Activated T-helper 2 cell treated with anti-CD3 and anti-CD28 coated beads, Interferon-gamma antibody, Interleukin-2, Interleukin-4, amounts not matched to agents 10 μg/mL and 5 μg/mL and 100 μg/mL, durations not matched to agents 14 hours and 24 hours and 36 hours (primary cell): ENCODE measurements around the gene ENOX1. TPM values are rescaled to one million over a fixed set of nuclear protein-coding genes. Genes with fewer than 3 reads are reported as not detected.

Source experiments
- DNase-seq: peaks from one replicate; pipeline ENCODE4 v3.0.0; 2021; ENCODE audit warnings: low spot score
- H3K27ac Mint-ChIP-seq: one replicate; pipeline ENCODE4 v1.8.0; 2021; ENCODE audit warnings: mixed read lengths
- H3K27me3 Mint-ChIP-seq: one replicate; pipeline ENCODE4 v1.8.0; 2021; ENCODE audit warnings: low read depth, mixed read lengths
- H3K36me3 Mint-ChIP-seq: one replicate; pipeline ENCODE4 v1.8.0; 2021; ENCODE audit warnings: low read depth, mixed read lengths
- H3K4me1 Mint-ChIP-seq: one replicate; pipeline ENCODE4 v1.8.0; 2021; ENCODE audit warnings: low read depth, mixed read lengths
- H3K4me3 Mint-ChIP-seq: one replicate; pipeline ENCODE4 v1.8.0; 2021; ENCODE audit warnings: low read depth, mild to moderate bottlenecking, moderate library complexity, mixed read lengths
- H3K9me3 Mint-ChIP-seq: one replicate; pipeline ENCODE4 v1.8.0; 2021; ENCODE audit warnings: mixed read lengths
- intact Hi-C: fragments of 100-400 bp; cut with micrococcal nuclease; formaldehyde crosslinking; loops from one replicate; pipeline ENCODE4 v1.15.1; 2023
- total RNA-seq: library from RNA; stranded (reverse); gene quantifications from 2 replicates; pipeline ENCODE4 v1.2.3, GENCODE V29; 2022

ENOX1 gene
- total RNA-seq, 1 donor from 2014 or later, result 0.18 TPM

GRCh38 chr13:43279696-43280095 is 507.1 kb downstream of the ENOX1 start:
- no peak for DNase-seq
- Mint-ChIP-seq H3K9me3 (no peaks in the 10 kb centered on the region), H3K4me1 (no peaks in the 10 kb centered on the region), H3K4me3 (no peak overlapping the region), H3K36me3 (no peaks in the 10 kb centered on the region), H3K27me3 (peaks cover 13% of the 10 kb centered on the region), H3K27ac (no peak overlapping the region)
- intact Hi-C loops, result no loop called here

DNA sequence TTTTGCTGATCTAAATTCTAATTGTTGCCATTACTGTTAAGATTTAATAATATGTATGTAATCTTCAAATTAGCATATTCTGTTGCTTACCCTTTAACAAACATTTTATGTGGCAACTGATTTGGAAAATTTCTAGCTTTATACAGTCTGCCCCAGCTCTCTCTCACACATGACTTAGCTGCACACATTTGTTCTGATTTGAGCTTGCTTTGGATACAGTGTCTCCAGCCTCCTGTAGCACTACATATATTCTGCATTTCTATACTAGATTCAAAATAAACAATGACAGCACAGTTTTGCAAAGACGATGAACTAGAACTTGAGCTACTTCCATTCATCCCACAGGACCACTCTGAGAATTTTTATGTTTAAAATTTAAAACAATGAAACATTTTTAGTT is 508.6 kb downstream of the ENOX1 start:
- Mint-ChIP-seq H3K4me3 (no peak overlapping the region), H3K27me3 (peaks cover 14% of the 10 kb centered on the region), H3K9me3 (no peaks in the 10 kb centered on the region), H3K4me1 (no peaks in the 10 kb centered on the region), H3K27ac (no peak overlapping the region), H3K36me3 (no peaks in the 10 kb centered on the region)
- DNase-seq, result no peak
- intact Hi-C loops, result no loop called here

GRCh38 chr13:43277142-43277541 is 509.6 kb downstream of the ENOX1 start:
- no peaks in the 10 kb centered on the region for H3K9me3 Mint-ChIP-seq
- H3K36me3 Mint-ChIP-seq, result no peaks in the 10 kb centered on the region
- no peak for DNase-seq
- H3K4me1 Mint-ChIP-seq, result no peaks in the 10 kb centered on the region
- no peak overlapping the region for H3K27ac Mint-ChIP-seq
- peaks cover 18% of the 10 kb centered on the region for H3K27me3 Mint-ChIP-seq
- H3K4me3 Mint-ChIP-seq, result no peak overlapping the region
- intact Hi-C loops, result no loop called here

DNA sequence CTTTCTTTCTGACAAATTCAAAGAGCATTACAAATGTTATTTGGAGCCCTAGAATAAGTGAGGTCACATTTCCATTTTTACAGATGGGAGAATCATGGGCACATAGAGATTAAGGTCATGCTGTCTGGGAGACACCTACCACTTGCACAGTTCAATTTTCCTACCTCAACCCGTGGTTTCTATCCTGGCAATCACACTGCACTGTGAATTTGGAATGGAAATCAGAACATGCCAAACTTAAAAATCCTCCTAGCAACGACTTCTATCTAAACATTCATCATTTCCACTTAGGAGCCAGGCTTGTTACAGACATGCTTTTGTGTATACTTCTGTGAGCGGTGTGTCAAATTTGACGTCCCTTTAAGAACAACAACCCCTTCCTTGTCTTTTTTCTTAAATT is 511.9 kb downstream of the ENOX1 start:
- Mint-ChIP-seq H3K4me3 (no peak overlapping the region), H3K36me3 (no peaks in the 10 kb centered on the region), H3K27ac (no peak overlapping the region), H3K27me3 (peaks cover 16% of the 10 kb centered on the region), H3K4me1 (no peaks in the 10 kb centered on the region), H3K9me3 (no peaks in the 10 kb centered on the region)
- no peak for DNase-seq
- intact Hi-C loops, result no loop called here

DNA sequence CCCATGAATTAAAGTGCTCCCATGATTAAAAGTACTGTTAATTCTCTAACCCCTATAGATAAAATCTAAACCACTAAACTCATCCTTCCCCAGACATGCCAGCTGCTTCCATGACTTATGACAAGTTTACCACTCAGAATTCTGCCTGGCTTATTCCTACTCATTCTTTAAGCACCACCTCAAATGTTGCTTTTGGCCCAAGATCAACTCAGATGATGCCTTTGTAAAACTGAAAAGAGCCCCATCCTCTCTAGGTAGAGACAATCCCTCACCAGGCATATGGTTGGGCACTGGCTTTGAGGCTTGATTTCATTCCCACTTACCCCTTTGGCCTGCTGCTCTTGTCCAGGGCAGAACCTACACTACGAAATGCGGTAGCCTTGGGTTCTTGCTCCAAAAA is 513.4 kb downstream of the ENOX1 start:
- no peak overlapping the region for H3K4me3 Mint-ChIP-seq

DNA sequence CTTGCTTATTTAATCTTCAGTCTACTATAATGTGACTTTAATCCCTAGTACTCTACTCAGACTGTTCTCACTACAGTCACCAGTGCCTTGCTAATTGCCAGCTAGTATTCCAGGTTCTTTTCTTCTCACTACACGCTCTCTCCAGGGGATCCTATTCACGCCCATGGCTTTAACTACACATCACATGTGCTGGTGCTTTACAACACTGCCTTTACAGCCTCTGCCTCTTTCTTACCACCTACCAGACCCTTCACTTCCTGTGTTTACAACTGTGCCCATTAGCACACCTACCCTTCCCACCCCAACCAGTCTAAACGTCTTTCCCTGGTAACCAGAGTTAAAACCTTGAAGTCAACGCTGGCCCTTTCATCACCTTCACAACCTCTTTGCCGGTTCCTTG is 513.9 kb downstream of the ENOX1 start:
- Mint-ChIP-seq H3K36me3 (no peaks in the 10 kb centered on the region), H3K27ac (no peak overlapping the region), H3K4me3 (no peak overlapping the region), H3K27me3 (peaks cover 16% of the 10 kb centered on the region), H3K4me1 (no peaks in the 10 kb centered on the region), H3K9me3 (no peaks in the 10 kb centered on the region)
- DNase-seq, result no peak
- intact Hi-C loops, result no loop called here

More for the DNA sequence above, 513.4 kb downstream of the ENOX1 start:
- H3K27me3 Mint-ChIP-seq, result peaks cover 18% of the 10 kb centered on the region
- H3K27ac Mint-ChIP-seq, result no peak overlapping the region
- H3K4me1 Mint-ChIP-seq, result no peaks in the 10 kb centered on the region
- H3K9me3 Mint-ChIP-seq, result no peaks in the 10 kb centered on the region
- intact Hi-C loops, result no loop called here
- no peak for DNase-seq
- H3K36me3 Mint-ChIP-seq, result no peaks in the 10 kb centered on the region

DNA sequence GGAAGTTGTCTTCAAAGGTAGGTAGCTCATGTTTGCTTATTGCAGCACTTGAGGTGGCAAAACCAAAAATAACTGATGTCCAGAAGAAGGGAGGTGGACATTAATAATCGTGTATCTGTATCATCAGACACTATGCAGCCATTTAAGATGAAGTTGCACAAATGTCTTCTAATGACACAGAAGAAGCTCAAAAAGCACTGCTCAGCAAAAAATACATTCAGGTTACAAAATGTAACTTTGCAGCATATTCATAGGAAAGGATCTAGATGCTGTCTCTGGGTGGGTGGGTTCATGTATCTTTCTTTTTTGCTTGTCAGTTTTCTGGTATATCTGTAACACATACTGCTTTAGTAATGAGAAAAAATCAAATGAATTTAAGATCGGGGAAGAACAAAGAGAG is 515.6 kb downstream of the ENOX1 start:
- Mint-ChIP-seq H3K4me1 (no peaks in the 10 kb centered on the region), H3K27me3 (peaks cover 20% of the 10 kb centered on the region), H3K36me3 (no peaks in the 10 kb centered on the region), H3K27ac (no peak overlapping the region), H3K4me3 (no peak overlapping the region), H3K9me3 (no peaks in the 10 kb centered on the region)
- DNase-seq, result no peak
- intact Hi-C loops, result no loop called here

- H3K27ac Mint-ChIP-seq, result no peak overlapping the region
- H3K4me1 Mint-ChIP-seq, result no peaks in the 10 kb centered on the region
- no peak overlapping the region for H3K4me3 Mint-ChIP-seq
- intact Hi-C loops, result no loop called here
- no peaks in the 10 kb centered on the region for H3K9me3 Mint-ChIP-seq
- no peak for DNase-seq
- peaks cover 19% of the 10 kb centered on the region for H3K27me3 Mint-ChIP-seq
- H3K36me3 Mint-ChIP-seq, result no peaks in the 10 kb centered on the region
These were observed 516.5 kb downstream of the ENOX1 start for GRCh38 chr13:43270130-43270830.

DNA sequence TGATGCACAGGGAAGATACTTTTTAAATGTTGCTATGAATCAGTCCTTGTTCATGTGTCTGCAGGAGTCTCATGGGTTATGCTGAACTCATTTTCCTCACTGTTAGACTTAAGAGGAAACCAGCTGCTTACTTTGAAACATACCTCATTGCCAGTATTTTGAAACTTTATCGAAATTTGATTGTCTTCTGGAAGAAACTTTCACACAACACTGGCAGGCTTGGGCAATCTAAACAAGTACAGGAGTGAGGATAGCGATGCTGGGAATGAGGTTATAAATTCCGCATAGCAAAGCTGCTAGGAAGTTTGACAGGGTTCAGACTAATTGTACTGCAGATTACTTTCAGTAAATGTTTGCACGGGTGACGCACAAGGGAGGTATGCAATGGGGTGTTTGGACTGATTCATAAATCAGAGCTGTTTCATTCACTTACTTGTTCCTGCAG is 517.7 kb downstream of the ENOX1 start:
- no peak for DNase-seq
- H3K9me3 Mint-ChIP-seq, result no peaks in the 10 kb centered on the region
- H3K4me1 Mint-ChIP-seq, result no peaks in the 10 kb centered on the region
- H3K27me3 Mint-ChIP-seq, result peaks cover 22% of the 10 kb centered on the region
- intact Hi-C loops, result no loop called here
- H3K4me3 Mint-ChIP-seq, result no peak overlapping the region
- no peak overlapping the region for H3K27ac Mint-ChIP-seq
- H3K36me3 Mint-ChIP-seq, result no peaks in the 10 kb centered on the region

- Mint-ChIP-seq H3K4me1 (no peaks in the 10 kb centered on the region), H3K36me3 (no peaks in the 10 kb centered on the region), H3K9me3 (no peaks in the 10 kb centered on the region), H3K27me3 (peaks cover 22% of the 10 kb centered on the region), H3K27ac (no peak overlapping the region), H3K4me3 (no peak overlapping the region)
- no peak for DNase-seq
- intact Hi-C loops, result no loop called here
These were observed 518.1 kb downstream of the ENOX1 start for GRCh38 chr13:43268632-43269031.

DNA sequence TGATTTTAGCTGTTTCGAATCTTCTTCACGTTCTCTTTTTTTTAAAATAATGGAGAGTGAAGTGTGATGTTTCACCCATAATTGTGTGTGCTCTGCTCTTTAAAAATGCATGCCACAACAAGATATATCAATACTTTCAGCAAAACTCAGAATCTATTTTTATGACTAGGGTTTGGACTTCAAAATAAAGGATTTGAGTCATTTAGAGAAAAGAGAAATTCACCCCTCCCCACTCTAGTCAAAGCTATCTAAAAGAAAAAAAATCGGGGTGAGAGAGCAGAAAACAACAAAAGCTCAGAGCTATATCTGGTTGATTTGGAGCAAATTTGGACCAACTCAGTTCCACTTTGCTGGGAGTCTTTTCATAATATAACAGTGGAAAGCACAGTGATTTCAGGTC is 518.9 kb downstream of the ENOX1 start:
- intact Hi-C loops, result no loop called here
- H3K27me3 Mint-ChIP-seq, result peaks cover 18% of the 10 kb centered on the region

GRCh38 chr13:43266936-43267615 is 519.7 kb downstream of the ENOX1 start:
- no peak overlapping the region for H3K27ac Mint-ChIP-seq
- H3K9me3 Mint-ChIP-seq, result no peaks in the 10 kb centered on the region
- H3K36me3 Mint-ChIP-seq, result no peaks in the 10 kb centered on the region

More for the DNA sequence above, 518.9 kb downstream of the ENOX1 start:
- H3K4me1 Mint-ChIP-seq, result no peaks in the 10 kb centered on the region
- H3K36me3 Mint-ChIP-seq, result no peaks in the 10 kb centered on the region
- H3K9me3 Mint-ChIP-seq, result no peaks in the 10 kb centered on the region
- no peak overlapping the region for H3K27ac Mint-ChIP-seq
- no peak for DNase-seq
- no peak overlapping the region for H3K4me3 Mint-ChIP-seq

GRCh38 chr13:43265028-43265427 is 521.7 kb downstream of the ENOX1 start:
- intact Hi-C loops, result no loop called here
- Mint-ChIP-seq H3K27ac (no peak overlapping the region), H3K4me1 (no peaks in the 10 kb centered on the region), H3K27me3 (peaks cover 13% of the 10 kb centered on the region), H3K36me3 (no peaks in the 10 kb centered on the region), H3K9me3 (no peaks in the 10 kb centered on the region), H3K4me3 (no peak overlapping the region)
- DNase-seq, result no peak

More at GRCh38 chr13:43266936-43267615, 519.7 kb downstream of the ENOX1 start:
- no peak for DNase-seq
- no peak overlapping the region for H3K4me3 Mint-ChIP-seq
- intact Hi-C loops, result no loop called here
- H3K27me3 Mint-ChIP-seq, result peaks cover 16% of the 10 kb centered on the region
- H3K4me1 Mint-ChIP-seq, result no peaks in the 10 kb centered on the region
